Posterior cingulate gyrus (tissue), 11 donors: ENCODE results near the gene NPAS3.
A peak's percentile ranks its signal among the peaks of the same experiment; 100 is the strongest.

ENCODE experiments used
- DNase-seq, 10 donors: peaks; one replicate each; pipeline versions ENCODE4 v3.0.0 to v3.0.0-alpha.2; 2020 to 2021; ENCODE audit warnings: mixed read lengths in 3 of 10
- intact Hi-C: fragments of 100-400 bp; cut with DNase I; formaldehyde crosslinking; loops from one replicate; pipeline ENCODE4 v1.15.1; 2023

The NPAS3 gene

DNA sequence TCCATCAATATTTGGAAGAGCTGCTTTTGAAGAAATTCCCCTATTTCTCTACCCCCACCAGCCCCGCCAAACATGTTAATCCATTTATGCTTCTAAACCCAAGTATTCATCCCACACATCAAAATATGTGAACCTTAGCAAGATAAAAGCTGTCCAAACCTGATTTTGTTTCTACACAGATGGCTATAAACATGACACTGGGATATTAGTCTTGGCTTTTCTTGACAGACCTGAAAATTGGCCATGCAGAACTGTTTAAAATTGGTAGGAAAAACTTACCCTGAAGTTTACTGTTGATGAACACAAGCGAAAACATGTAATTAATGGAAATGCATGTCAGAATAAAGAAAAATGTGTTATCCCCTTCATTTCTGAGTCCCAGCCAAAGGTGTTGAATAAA is 642.2 kb downstream of the NPAS3 start:
- intact Hi-C loops, result no loop called here
- DNase-seq, result no peak

DNA sequence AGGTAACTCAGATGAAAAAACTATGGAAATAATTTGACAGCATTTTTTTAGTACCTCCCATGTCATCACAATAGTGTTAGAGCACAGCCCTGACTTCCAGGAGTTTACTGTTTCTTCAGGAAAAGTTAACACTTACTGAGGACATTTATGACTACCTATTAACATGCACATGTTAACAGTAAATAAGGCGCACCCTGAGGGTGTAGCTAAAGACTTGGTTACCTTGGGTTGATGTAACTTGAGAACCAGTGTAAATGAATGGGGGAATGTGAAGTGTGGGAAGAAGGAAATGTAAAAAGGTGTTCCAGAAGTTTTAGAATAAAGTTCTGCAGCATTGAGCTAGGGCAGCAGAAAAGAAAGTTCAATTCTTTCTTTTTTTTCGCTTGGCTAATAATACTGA is 646.0 kb downstream of the NPAS3 start:
- DNase-seq, result no peak
- intact Hi-C loops, result no loop called here

DNA sequence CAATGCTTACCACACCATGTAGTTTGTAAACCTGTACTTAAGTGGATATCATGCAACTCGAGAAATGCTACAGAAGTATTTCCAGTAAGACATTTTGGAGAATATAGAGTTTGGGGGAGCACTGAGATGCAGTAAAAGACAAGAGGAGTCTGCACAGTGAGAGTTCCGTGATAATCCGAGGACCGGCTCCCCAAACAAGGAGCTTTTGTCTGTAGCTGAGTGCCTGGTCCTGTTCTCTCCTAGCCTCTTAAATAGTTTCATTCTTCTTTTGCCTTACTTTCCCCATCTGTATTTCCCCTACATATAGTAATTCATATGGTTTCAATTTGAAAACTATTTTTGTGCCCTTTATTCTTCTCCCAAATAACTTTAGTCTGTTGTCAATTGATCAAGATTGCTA is 648.1 kb downstream of the NPAS3 start:
- peak in 2 of 10 donors; percentile 19 to 21 for DNase-seq
- intact Hi-C loops, result no loop called here

DNA sequence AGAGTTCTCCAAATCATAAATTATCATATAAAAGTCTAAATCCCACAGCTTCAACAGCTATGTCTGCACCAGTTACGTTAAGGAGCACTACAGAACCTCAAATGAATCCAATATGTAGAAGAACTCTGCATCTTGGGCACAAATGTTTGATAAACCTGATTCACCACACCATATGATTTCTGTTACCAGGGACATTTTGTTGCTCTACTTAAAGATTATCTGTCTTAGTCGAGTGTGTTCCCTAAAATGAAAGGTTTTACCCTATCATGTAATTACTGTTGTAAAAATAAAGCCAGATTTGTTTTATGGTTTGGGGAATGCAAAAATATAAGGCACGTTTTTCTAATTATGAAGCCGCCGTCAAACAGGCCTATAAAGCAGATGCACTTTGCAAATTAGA is 649.1 kb downstream of the NPAS3 start:
- intact Hi-C loops, result no loop called here

DNA sequence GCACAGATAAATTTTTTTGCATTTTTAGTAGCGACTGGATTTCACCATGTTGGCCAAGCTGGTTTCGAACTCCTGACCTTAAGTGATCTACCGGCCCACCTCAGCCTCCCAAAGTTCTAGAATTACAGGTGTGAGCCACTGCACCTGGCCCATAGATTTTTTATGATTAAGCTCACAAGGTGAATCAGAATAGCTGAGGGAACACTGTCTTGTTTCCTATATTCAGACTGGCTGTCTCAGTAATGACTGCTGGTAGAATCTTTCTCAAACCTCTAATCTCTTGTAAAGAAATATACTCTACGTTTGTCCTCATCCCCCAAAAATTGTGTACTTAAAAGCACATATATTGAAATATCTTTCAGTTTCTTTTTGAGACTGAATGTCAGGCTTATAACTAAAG is 650.1 kb downstream of the NPAS3 start:
- intact Hi-C loops, result no loop called here
- no peak for DNase-seq

More for the DNA sequence above, 649.1 kb downstream of the NPAS3 start:
- no peak for DNase-seq

DNA sequence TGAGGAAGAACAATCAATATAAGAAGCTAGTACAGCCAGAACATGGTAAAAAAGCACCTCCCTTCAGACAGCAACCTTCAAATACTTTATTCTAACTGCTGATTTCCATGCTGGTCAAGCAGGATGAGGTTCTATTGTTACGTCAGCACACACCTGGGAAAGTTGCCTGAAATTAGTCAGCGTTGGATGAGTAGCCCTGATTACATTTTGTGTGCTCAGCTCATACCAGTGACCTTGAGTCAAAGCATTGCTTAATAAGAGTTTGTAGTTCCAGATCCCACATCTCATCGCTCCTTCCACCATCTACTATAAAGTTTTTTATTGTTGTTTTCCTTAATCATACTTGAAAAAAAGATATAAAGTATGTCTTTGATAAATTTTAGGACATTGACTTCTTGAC is 650.7 kb downstream of the NPAS3 start:
- intact Hi-C loops, result no loop called here
- DNase-seq, result no peak

DNA sequence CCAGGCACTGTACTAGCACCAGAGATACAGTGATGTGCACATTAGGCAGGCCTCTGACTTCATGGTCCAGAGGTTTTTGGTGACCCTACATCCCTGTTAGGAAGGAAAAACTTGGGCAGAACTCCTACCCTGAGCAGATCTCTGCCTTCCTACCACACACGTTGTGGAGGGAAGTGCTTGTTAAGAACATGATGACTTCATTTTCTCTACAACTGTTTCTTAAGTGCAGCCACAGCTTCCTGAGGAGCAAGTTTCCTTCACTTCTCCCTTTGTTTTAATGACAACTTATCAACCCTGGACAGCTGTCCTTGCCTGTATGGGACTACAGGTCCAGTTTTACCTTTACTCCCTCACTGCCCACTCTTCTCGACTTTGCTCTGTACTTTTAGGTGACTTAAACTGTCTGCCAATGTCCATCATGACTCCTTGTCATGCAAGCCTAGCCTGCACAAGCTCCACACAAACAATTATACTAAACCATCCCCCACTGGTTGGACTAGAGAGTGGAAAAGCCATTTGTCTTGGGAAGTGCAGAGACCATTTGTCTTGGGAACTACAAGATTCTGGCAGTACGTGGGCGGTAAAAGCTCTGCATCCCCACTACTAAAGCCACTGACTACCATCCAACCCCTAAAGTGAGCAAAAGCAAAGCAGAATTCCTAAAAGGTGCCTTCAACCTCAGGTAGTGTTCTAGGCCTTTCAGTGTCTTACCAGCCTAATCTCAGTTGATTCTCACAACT is 652.4 kb downstream of the NPAS3 start:
- intact Hi-C loops, result no loop called here

DNA sequence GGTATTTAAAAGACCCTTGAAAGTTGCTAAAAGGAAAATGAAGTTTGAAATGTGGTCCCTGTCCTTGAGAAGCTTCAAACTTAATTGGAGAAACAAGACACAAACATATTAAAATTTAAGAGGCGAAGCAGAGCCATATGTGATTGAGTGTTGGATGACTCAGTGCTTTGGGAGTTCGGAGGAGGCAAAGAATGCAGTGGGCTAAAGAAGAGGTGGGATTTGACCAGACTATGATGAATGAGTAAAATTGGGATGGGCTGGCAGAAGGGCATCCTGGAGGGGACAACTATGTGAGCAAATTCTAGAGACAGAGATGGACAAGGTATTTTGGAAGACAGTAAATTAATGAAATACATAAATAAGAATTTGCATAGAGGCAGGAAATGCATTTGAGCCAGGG is 653.6 kb downstream of the NPAS3 start:
- intact Hi-C loops, result no loop called here
- no peak for DNase-seq

More for the DNA sequence above, 652.4 kb downstream of the NPAS3 start:
- no peak for DNase-seq

DNA sequence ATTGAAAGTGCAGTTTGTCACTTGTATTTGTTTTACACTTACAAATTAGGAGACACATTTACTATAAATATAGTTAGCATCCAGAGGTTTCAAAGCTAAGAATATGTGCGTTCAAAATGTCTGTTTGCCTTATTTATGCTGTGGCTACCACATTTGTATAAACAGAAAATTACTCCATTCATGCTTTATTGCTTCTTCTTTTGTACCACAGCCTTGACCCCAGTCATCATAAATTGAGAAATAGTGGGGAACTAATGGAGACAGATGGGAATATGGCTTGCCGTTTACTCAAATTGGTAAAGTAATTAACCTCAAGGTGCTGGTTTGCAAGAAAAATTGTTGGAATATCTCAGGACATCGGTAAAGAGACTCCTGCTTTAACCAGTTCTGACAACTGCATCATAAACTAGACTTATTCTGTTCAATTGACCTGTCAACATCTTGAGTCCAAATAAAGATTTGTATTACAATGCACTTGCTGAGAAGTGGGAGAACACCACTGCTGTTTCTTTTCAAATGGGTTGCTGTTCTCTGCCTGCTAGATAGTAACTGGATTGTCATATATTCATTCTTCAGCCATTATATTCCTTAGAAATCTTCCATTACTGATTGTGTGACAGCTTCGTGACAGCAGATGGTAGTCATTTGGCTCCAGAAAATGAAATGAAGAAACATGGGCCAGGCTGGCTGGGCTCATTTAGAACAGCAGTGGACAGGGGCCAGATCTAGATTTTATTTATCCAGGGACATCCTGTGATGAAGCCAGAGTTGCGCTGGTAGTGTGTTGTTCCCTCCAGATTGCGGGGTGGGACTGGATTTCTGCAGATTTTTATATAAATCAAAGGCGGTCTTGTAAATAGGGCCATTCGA is 657.8 kb downstream of the NPAS3 start:
- intact Hi-C loops, result no loop called here
- DNase-seq, result no peak

DNA sequence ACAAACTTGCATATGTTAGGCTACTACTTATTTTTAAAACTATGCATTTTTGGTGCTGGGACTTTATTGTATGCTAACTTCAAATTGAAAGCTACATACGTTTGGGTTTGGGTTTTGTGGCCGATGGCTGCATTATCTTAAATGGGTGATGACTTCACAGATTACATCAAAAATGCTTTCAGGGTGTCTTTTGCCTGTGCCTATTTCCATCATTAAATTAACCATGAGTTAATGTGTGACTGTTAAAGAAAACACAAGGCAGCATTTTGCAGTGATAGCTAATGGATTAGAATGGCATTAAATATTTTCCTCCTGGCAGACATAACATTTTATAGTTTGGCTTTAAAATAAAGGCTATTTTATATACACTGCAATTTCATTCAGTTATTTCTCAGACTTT is 659.9 kb downstream of the NPAS3 start:
- intact Hi-C loops, result no loop called here
- no peak for DNase-seq

DNA sequence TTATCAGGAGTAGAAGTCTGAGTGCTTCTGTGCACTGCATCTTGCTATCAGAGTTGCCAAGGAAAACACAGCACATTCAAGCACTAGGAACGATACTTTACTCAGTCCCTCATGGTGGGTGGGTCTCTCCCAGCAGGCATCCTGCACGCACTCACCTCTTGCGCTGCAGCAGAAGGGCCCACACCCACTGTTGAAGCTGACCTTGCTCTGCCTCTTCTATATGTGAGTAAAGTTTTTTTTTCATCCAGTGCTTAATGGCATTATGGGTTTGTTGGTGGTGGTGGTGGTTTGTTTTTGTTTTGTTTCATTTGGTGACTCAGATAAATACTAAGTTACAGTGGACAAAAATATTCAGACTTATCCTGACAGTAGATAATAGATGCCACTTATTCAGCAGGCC is 663.7 kb downstream of the NPAS3 start:
- DNase-seq, result no peak
- intact Hi-C loops, result no loop called here

DNA sequence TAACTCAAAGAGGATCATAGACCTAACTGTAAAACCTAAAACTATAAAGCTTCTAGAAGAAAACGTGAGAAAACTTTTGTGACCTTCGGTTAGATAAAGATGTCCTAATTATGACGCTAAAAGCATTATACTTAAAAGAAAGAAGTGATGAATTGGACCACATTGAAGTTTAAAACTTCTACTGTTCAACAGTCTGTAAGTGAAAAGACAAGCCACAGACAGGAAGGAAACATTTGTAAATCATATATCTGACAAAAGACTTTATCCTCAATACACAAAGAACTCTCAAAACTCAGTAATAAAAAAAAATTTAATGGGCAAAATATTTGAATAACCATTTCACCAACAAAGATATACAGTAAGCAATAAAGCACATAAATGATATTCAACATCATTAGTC is 667.9 kb downstream of the NPAS3 start:
- intact Hi-C loops, result no loop called here
- no peak for DNase-seq

DNA sequence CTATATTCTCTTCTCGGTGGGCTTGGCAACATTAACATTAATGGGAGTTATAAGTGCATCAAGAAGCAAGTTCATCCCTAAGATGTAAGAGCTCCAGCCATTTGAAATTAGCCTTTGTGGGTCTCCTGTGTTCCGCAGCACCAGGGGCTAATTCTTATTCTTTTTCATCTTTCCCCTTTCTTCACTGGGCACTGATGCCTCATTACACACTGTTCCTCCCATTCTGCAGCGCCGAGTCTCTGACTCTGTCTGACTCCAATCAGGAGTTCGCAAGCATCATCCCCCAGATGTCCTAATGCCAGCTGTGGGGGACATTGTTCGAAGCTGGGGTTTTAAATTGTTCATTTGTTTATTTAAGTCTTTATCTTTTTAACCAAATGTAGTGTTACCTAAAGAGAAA is 670.9 kb downstream of the NPAS3 start:
- no peak for DNase-seq

DNA sequence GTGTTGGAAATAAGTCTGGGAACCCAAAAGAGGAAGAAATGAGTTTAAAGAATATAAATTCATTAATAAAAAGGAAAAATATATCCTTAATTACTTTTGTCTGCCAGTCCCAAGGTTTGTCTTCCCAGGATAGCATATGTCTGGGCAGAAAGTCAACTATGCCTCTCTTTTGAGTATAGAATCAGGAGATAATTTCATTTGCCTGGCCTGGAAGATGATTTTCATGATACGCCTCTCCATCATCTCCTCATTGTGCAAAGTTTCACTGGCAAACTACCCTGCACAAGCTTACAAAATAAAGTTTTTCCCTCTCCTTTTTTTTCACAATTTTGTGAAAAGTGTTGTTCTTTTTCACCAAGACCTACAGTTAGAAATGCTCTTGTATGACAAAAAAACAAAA is 671.4 kb downstream of the NPAS3 start:
- intact Hi-C loops, result no loop called here
- DNase-seq, result no peak

More for the DNA sequence above, 670.9 kb downstream of the NPAS3 start:
- intact Hi-C loops, result no loop called here

DNA sequence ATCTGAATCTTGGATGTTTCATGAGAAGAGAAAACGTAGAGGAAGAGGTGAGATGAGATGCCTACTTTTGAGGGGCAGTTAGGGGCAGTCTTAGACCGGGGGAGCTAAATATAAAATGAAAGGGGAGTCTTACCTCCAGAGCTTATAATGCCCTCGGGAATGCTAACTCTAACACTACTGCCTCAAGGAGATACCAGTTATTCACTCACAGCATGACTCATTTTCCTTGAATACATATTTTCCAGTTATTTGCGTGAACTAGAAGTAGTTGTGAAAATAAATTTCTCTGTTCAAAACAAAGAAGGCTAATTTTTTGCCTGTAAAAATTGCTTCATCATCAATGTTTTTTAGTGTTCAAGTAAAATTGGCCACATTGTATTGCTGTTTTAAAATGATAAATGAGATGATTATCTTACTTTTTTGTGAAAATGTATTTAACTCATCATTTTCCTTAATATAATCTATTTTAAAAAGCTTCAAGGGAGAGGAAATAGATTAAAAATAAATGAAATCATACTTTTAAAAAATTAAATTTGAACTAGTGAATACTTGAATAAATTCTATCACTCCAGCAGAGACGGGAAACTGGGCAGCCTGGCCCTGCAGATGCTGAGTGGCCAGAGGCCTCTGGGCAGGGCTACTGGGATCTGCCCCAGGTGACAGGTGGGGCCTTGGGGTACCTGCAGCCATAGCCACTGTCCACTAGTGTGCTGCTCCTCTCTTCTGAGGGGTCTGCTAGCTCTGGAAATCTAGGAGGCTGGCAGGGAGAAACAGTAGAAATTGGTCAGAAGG is 672.9 kb downstream of the NPAS3 start:
- intact Hi-C loops, result no loop called here
- no peak for DNase-seq

DNA sequence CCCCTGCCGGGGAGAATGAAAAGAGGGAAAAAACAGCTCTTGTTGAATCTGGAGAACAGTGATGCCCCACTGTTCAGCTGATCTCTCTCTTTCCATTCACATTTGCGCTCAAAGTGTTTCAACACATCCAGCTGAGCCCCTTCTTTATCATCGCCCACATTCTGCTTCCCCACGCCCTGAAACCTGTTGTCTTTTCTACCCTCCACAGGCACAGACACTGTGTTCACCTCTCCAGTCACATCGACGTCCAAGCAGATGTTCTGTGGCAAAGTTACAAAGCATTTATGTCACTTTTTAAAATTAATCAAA is 673.5 kb downstream of the NPAS3 start:
- no peak for DNase-seq
- intact Hi-C loops, result no loop called here

DNA sequence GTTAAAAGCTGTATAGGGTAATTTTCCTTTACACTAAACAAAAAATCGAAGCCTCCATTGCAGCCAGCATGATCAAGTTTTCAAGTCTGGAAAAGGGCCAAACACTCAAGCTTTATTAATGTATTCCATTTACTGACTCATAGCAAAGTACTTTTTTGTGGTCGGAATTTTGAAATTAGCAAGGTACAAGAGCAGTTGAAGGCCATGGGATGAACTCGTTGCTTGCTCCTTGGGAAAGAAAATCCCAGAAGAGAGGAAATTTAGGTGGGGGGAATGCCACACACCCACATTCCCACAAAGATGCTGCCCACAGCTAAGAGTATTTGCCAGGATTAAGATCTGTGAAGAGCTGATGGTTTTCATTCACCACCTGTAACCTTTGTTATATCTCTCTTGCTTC is 678.5 kb downstream of the NPAS3 start:
- no peak for DNase-seq
- intact Hi-C loops, result no loop called here

DNA sequence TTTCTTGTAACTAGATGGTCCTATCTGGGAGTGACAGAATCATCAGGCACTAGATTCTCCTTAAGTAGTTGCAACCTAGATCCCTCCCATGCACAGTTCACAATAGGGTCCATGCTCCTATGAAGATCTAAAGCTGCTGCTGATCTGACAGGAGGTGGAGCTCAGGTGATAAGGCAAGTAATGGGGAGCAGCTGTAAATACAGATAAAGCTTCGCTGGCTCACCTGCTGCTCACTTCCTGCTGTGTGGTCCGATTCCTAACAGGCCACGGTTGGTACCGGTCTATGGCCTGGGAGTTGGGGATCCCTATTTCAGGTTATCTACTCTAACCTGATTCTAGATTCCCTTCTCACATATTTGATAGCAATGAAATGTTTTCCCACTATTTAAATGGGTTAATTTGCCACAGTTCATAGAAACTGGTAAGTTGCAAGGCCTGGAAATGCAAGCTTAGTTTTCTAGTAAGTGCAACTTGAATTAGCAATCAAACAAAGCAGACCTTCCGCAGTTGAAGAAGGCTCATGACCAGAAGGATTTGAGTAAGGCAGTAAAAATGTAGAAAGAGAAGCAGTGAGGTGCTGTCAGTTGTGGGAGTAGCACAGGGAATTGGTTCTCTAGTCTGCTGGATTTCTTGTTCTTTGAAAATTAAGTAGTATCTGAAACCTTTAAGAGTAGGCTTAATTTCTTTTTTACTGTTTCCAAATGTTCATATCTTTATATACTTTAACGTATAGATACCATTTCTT is 679.9 kb downstream of the NPAS3 start:
- DNase-seq, result no peak
- intact Hi-C loops, result no loop called here

DNA sequence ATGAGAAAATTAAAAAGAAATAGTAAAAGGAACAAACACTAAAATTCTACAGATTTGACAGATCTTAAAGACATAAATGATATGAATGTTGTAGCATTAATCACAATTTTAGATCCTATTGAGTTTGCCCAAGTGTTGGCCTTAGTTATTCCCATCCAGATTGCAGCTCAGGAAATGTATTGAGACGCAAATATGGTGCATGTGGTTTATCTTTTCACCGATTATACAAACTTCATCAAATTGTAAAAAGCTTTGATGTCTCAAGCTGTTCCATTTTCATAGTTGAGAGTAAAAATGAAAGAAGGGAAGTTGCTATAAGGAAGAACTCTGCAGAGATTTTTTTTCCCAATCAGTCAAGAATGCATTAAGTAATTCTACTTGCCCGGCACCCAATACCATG is 683.8 kb downstream of the NPAS3 start:
- no peak for DNase-seq

DNA sequence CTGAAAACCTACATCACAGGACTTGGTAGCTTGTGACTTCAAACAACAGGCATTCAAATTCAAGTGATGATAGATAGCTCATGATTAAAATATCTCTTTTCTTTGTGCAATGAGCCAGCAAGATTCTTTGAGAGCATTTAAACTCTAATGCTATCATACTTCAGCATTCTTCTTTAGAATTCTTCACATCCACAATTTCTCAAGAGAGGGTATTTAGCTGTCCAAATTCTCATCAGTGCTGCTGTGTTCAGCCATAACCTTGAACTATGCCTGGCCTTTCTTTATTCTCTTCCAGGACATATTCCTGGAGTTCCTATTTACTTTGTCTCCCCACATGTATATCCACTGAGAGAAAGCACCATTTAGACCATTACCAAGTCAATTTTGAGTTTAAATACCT is 691.1 kb downstream of the NPAS3 start:
- intact Hi-C loops, result no loop called here
- no peak for DNase-seq

More for the DNA sequence above, 683.8 kb downstream of the NPAS3 start:
- intact Hi-C loops, result no loop called here

DNA sequence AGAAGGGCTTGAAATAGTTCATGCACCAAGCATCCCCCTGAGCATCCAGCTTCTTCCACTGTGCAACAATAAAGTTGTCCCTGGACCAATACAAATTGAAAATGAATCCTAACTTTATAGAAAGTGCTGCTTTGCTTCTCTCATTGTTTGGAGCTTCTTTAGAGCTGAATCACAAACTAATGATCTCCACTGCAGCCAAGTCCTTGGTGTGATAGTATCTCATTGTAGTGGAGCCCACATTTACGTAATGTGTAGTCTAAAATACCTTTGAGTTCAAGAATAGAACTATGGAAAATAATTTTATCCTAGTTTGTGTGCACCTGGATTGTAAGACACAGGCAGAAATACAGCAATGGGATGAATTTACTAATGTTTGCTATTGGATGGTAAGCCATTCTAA is 692.3 kb downstream of the NPAS3 start:
- intact Hi-C loops, result no loop called here
- no peak for DNase-seq
